Smooth muscle cell of the coronary artery (primary cell): ENCODE results near the gene CHD9NB. TPM values are rescaled to one million over a fixed set of nuclear protein-coding genes. Genes with fewer than 3 reads are reported as not detected.

Experiments used
- total RNA-seq: library from RNA; depleted of rRNA; stranded (reverse); fragments of >200 nt; gene quantifications from 2 replicates; pipeline ENCODE4 v1.2.3, GENCODE V29; 2014; ENCODE audit warnings: low replicate concordance

CHD9NB gene
- 0.98 and 3.5 TPM in 2 replicates for total RNA-seq

GRCh38 chr16:53052519-53053501 lies at the start of gene CHD9NB:
CHD9NB (minus strand) TSS chr16:53052897; CDS start chr16:53044158, 8,739 bp downstream.

DNA sequence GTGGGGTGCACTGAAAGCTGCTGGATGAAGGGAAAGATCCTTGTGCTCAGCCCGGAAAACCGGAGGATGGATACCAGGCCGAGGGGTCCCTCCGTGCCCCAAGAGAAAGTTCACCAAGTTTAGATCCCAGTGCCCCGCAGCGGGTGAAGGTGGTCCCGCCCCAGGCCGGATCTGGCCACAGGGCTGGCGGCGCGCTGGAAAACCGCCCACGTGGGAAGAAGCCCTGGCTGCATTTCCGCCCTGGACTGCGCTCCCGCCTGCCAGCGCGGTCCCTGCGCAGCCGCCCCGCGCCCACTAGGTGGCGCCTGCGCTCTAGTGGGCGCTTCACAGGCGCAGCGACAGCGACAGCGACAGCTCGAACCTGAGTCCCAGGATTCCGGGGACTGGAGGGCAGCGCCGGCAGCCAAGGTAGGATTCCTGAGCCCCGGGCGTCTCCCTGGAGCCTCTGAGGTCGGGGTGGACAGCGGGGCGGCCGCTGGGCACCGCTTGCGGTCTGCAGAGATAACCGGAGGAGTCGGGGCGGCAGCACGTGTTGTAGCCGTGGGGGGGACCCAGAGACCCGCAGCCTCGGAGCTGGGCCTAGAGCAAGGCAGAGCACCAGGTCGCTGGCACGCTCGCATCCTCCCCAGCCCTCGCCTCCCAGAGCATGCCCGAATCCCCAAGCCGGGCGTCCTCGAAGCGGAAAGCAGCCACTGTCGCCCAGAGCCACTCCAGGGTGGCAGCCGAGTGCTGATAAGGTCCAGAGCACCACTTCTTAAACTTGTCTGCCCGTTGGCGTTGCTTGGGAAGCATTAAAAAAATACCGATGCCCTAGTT lies 2.2 kb upstream of the CHD9NB start, which contains the start of gene CHD9:
CHD9 (plus strand) TSS at position 322 of the 816 bp plus-strand sequence. CDS start 101,099 bp downstream, outside the sequence.

Other genes with a start within 250 kb of the CHD9NB start
- 27.7 and 33.3 TPM in 2 replicates for gene CHD9, start 2.1 kb upstream of the CHD9NB start, total RNA-seq